Hematopoietic multipotent progenitor cell treated with erythropoietin and hydrocortisone succinate and interleukin-3 and kit ligand, for 17 days (in vitro differentiated cells): Measurements from ENCODE around the gene C14orf132.

Source experiments
- DNase-seq: peaks from one replicate; pipeline ENCODE4 v3.0.0-alpha.2; 2015; ENCODE audit warnings: low spot score

C14orf132 gene

DNA sequence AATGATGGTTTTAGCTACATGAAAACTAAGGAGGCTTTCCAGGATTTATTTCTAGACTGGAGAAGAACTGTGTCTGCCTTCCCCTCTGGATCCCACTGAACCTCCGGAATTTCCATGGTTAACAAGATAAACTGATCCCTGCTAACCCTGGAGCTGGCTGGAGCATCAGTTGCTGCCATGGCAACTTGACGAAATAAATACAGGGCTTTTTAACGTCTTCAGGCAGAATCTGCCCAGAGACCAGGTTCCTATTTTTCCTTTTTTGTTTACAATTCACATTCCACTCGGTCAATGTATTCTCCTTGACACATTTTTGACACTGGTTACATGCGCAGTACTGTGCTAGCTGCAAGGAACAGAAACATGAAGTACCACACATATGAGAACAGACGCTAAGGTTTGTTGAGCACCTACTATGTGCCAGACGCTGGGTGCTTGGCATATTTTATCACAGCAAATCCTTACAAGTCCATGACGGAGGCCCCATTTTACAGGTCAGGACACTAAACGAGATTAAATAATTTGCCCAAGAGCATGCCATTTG lies 1.7 kb downstream of the C14orf132 start:
- DNase-seq = no peak

- no peak for DNase-seq
These were observed 3.2 kb downstream of the C14orf132 start for GRCh38 chr14:96042248-96042930.

DNA sequence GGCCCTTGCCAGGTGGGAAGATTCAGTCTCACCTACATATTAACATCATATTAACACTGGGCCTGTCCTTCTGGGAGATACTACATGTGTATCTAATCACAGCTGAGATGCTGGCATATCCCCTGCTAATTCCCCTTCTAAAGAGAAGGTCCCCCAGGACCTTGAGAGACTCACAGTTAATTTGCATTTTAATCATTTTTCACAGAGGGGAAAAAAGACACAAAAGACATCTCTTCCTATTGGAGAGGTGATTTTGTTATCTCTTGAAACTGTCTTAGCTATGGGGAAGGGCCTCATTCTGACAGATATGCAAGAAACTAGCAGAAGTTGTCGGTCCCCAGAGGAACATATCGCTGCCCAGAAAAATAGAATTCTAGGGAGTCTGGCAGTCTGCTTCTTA lies 7.5 kb downstream of the C14orf132 start:
- no peak for DNase-seq

- no peak for DNase-seq
These were observed 7.9 kb downstream of the C14orf132 start for GRCh38 chr14:96047101-96047500.

DNA sequence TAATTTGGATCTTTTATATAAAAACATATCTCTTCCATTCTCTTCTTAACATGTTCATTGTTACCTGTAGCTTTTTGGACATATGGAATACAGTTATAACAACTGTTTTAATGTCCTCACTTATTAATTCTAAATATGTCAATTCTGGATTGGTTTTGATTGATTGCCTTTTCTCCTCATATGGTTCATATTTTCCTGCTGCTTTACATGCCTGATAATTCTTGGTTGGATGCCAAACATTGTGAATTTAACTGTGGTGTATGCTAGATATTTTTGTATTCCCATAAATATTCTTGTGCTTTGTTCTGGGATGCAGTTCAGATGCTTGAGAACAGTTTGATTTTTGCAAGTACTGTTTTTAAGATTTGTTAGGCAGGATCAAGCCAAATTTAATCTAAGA lies 10.8 kb downstream of the C14orf132 start:
- DNase-seq = no peak

- no peak for DNase-seq
These were observed 11.3 kb downstream of the C14orf132 start for GRCh38 chr14:96050482-96050881.

DNA sequence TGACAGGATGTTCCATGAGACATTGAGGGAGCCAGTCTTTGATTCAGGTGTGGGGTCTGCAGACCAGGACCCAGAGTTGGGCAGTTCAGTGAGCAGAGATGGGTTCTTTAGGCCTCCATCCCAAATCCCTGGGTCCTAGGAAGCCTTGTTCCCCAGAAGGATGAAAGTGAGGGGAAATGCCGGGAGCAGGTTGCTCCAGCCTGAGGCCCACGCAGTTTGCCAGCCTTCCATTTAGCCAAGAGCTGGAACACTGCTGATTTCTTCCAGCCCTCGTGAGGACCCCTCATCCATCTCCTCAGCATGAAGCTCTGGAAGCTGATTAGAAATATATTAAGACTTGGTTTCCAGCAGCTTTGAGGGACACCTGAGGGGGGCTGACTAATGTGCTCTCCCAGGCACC lies 12.1 kb downstream of the C14orf132 start:
- DNase-seq = no peak

DNA sequence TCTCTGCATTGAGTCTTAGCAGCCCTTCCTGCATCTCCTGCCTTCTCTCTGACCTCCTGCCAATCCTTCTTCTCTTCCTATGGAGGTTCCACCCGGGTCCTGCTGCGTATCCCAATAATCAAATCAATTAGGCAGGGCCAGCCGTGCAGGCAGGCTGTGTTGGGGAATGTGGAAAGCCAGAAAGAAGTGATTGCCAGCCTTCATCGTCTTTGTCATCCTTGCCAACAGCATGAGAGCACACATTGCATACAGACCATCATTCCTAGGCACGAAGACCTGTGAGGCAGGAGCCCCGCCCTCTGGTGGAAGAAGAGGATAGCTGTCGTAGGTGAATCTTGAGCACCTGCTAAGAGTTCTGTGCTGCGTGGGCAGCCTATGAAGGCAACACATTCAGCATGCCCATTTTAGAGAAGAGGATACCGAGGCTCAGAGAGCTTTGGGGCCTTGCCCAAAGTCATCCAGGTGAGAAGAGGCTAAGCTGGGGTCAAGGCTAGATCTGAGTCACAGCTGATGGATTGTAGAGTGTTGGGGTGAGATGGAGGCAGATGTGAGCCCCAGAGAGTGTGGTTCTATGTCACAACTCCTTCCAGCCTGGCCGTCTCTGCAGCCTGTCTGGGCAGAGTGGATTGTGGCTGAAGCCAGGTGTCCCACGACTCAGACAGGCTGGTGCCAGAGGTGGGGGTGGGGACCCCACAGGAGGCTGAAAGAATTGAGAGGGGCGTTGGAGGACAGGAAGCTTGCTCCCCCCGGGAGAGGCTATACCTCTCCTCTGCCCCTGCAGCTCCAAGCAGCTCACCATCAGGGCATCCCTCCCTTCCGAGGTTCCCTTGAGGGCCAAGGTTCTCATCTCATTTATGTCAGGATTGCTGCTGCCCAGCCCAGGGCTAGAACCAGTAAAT lies 12.7 kb downstream of the C14orf132 start:
- DNase-seq = no peak

GRCh38 chr14:96052541-96053247 lies 13.5 kb downstream of the C14orf132 start:
- DNase-seq = no peak

DNA sequence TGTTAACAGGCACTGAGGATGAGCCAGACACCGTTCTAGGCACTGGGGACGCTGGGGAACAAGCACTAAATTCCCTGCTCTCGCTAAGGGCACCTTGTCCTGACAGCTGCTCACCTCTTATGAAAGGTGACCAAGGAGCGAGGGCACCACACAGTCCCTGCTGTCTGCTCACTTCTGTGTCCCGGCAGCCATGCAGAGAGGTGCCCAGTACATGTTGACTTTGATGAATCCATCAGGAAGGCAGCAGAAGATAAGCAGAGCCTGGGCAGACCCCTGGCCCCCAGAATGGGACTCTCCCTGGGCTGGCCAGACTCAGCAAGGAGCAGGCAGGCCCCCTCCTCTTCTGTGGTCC lies 14.1 kb downstream of the C14orf132 start:
- DNase-seq = no peak

GRCh38 chr14:96053600-96054381 lies 14.6 kb downstream of the C14orf132 start:
- no peak for DNase-seq

GRCh38 chr14:96054661-96055060 lies 15.5 kb downstream of the C14orf132 start:
- DNase-seq = no peak

DNA sequence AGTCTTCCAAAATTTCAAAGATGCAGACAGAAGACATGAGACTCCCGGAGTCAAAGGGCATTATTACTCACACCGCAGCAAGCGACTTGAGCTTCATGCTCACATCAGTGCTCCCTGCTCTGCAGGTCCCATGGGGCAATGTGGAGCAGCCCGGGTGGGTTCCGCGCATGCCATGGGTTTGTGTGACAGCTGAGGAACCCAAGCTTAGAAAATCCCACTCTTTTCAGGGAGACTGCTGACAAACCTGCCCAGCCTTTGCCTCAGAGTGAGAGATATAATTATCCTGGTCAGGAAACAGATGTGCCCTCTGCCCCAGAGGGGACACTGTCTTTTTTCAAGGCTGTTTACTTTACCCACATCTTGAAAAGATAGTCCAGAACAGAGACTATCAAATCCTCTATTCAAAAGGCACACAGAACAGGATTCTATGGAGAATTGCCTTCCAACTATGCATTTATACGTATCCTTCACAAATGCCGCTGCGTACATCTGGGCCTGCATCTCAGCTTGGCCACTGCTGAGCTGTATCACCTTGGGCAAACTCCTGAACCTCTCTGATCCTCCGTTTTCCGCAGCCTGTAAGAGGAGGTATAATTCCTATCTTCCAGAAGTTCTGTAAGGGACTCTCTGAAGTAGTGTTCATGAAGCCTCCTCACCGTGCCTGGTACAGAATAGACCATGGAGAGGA lies 16.0 kb downstream of the C14orf132 start:
- DNase-seq = no peak

- DNase-seq = no peak
These were observed 16.8 kb downstream of the C14orf132 start for GRCh38 chr14:96055753-96056508.

GRCh38 chr14:96056509-96057422 lies 17.6 kb downstream of the C14orf132 start:
- DNase-seq = no peak

- DNase-seq = no peak
These were observed 18.6 kb downstream of the C14orf132 start for GRCh38 chr14:96057738-96058137.

DNA sequence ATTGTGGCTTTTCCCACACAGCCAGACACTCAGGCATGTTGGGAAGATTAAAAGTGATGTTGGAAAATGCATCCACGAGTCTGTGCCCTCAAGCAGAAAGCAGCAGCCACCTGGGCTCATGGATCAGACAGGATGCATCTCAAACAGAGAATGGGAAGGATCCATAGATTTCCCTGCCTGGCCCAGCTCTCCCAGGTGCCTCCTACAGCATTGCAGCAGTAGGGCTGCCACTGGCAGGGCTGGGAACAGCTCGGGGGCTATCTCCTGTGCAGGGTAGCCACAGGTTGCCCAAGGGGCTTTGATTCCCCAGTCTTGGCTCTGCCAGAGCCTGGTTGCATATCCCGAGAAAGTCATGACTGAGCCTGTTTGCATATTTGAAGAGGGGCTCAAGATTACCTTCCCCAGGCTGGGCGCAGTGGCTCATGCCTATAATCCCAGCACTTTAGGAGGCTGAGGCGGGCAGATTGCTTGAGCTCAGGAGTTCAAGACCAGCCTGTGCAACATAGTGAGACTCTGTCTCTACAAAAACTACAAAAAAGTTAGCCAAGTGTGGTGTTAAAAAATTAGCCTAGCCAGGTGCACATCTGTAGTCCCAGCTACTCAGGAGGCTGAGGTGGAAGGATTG lies 19.5 kb downstream of the C14orf132 start:
- DNase-seq = no peak

DNA sequence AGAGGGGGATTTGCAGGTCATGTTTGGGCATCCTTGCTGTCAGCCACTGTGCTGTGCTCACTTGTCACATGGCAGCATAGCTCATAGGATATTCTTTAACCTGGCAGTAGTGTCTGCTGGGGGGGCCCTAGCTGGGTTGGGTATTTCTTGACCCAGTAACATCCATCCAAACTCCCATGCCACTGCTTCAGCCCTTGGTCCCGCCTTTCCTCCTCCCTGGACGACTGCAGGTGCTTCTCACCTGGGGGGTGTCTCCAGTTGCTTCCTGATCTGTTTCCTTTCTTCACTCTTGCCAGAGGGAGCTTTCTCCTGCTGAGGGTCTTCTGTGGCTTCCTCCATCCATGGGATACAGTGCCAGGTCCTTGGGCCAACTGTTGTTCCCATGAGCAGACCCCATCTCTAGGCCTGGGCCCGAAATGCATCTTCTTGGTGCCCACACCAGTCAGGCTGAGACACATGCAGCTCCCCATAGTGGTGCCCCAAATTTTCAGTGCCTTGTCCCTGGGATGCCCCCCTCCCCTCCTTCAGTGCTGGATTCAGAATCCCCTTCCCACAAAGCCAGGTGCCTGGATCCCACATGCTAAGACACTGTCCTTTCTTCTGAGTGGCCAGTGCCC lies 20.5 kb downstream of the C14orf132 start:
- no peak for DNase-seq
